Left lung (tissue), 10 donors: ENCODE measurements around the gene SH3RF1. TPM values are rescaled to one million over a fixed set of nuclear protein-coding genes. Genes with fewer than 3 reads are reported as not detected.

Experiments used
- ATAC-seq: fragments of 200-7000 bp; cut with Tn5 transposase; one replicate; pipeline ENCODE4 v1.9.1; 2020; ENCODE audit warnings: moderate library complexity
- DNase-seq, 4 donors: peaks; one replicate each; pipeline ENCODE4 v3.0.0-alpha.2; 2013 to 2020
- H3K27ac ChIP-seq, 2 donors: fragments of 200-600 bp; sonication (generic) in 1 of 2; one replicate each; pipeline versions ENCODE4 v1.5.0 to v1.8.0; 2020 to 2021
- H3K27me3 ChIP-seq, 2 donors: fragments of 200-600 bp; sonication (generic) in 1 of 2; one replicate each; pipeline versions ENCODE4 v1.5.0 to v1.8.0; 2020 to 2021
- H3K36me3 ChIP-seq, 2 donors: fragments of 200-600 bp; sonication (generic) in 1 of 2; one replicate each; pipeline versions ENCODE4 v1.5.0 to v1.8.0; 2020 to 2021
- H3K4me1 ChIP-seq, 2 donors: fragments of 200-600 bp; one replicate each; pipeline ENCODE4 v1.8.0; 2021
- H3K4me3 ChIP-seq, 2 donors: fragments of 200-600 bp; sonication (generic) in 1 of 2; one replicate each; pipeline versions ENCODE4 v1.5.0 to v1.8.0; 2020 to 2021; ENCODE audit warnings: mild to moderate bottlenecking in 1 of 2
- H3K9me3 ChIP-seq, 2 donors: fragments of 200-600 bp; sonication (generic) in 1 of 2; one replicate each; pipeline versions ENCODE4 v1.5.0 to v1.8.0; 2020 to 2021
- intact Hi-C, 2 donors: fragments of 100-400 bp; cut with DNase I; formaldehyde crosslinking; loops; one replicate each; pipeline versions ENCODE4 v1.11.2 to v1.14.2; 2022
- polyA plus RNA-seq, 6 donors: library from polyadenylated mRNA; unstranded; fragments of 120-200 nt; gene quantifications; one replicate each; pipeline ENCODE4 v1.2.1, GENCODE V29; 2013; ENCODE audit not compliant: insufficient read length in 6 of 6
- total RNA-seq, 2 donors: library from RNA; stranded (reverse); fragmentation: NEBNext Ultra II Directional; extraction: Animal tissue kit (Norgen Biotek cat#: 25700); gene quantifications; one replicate each; pipeline ENCODE4 v1.2.1, GENCODE V29; 2021
- TF ChIP-seq, protein P1 (sequence below), 2 donors: fragments of 200-600 bp; sonication (generic) in 1 of 2; IDR thresholded peaks; one replicate each; pipeline versions ENCODE4 v1.5.0 to v1.8.0; 2021; ENCODE audit warnings: antibody characterized with exemption in 2 of 2
- donor health status: DM: no; HTN: yes; CAD: no.
- donor health status: DM: no; HTN: no; CAD: no.

The SH3RF1 gene
- total and polyA plus RNA-seq, 8 donors: 18.9 to 39.4 (median 20.8) TPM

DNA sequence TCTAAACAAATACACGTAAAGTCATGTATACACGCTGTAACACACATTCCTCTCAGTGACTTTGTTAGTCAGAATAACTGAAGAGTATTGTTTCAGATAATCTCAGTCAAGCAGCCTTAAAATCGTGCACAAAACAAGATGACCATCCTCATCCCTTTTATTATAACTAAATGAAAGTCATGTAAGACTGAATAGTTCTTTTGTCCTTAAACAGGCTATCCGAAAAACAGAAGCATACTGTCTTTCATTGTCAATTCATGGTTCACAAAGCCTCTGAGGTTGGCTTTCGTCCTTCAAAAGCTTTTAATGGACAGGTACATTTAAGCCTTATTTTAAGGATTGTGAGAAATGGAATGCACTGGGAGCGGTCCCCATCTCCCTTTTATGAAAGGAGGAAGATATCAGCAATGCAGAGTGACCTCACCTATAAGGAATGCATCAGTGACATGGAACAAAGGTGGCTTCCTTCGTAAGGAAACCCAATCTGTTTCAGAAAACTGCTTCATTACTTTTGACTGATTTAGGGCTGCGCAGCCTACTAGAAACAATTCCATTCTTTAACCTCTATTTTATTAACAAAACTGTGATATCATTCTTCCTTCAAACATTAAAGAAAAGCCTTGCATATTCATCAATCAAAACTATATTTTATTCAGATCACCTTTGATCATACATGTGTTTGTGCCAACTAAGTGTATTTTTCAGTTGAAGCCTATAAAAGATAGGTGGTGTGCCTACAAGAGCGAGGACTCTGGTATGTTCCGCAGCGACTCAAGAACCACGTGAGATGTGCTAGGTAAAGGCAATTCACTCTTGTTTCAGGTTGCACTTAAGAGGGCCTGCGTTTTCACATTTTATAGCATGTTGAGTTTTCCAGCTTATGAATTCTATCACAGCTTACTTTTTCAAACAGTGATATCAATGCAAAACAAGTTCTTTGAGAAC is 19.2 kb downstream of the SH3RF1 start:
- intact Hi-C loops: no loop called here
- Histone ChIP-seq H3K4me1 (peaks cover 26 to 45% of the 10 kb centered on the region in 2 donors), H3K36me3 (no peaks in the 10 kb centered on the region), H3K27me3 (no peaks in the 10 kb centered on the region), H3K27ac (no peak overlapping the region), H3K9me3 (no peaks in the 10 kb centered on the region), H3K4me3 (no peak overlapping the region)
- ATAC-seq (no peak), DNase-seq (no peak)
- TF ChIP-seq, protein P1, sequence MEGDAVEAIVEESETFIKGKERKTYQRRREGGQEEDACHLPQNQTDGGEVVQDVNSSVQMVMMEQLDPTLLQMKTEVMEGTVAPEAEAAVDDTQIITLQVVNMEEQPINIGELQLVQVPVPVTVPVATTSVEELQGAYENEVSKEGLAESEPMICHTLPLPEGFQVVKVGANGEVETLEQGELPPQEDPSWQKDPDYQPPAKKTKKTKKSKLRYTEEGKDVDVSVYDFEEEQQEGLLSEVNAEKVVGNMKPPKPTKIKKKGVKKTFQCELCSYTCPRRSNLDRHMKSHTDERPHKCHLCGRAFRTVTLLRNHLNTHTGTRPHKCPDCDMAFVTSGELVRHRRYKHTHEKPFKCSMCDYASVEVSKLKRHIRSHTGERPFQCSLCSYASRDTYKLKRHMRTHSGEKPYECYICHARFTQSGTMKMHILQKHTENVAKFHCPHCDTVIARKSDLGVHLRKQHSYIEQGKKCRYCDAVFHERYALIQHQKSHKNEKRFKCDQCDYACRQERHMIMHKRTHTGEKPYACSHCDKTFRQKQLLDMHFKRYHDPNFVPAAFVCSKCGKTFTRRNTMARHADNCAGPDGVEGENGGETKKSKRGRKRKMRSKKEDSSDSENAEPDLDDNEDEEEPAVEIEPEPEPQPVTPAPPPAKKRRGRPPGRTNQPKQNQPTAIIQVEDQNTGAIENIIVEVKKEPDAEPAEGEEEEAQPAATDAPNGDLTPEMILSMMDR (IDR thresholded peaks at IDR 0.05): no peak

DNA sequence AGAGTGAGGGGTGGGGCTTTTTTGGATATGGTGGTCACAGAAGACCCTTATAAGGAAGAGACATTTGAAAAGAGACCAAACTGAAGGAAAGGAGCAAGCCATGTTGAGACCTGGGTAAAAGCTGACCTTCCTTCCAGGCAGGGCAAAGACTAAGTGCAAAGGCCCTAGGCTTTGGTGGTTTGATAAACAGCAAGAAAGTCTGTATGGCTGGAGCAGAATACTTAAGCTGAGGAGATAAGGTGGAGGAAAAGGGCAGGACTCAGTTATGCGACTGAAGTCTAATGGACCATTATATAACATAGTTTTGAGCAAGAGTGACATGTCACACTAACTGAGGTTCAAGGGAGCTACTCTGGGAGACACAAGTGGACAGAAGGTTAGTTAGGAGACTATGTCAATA is 20.0 kb downstream of the SH3RF1 start:
- H3K27ac ChIP-seq: no peak overlapping the region

DNA sequence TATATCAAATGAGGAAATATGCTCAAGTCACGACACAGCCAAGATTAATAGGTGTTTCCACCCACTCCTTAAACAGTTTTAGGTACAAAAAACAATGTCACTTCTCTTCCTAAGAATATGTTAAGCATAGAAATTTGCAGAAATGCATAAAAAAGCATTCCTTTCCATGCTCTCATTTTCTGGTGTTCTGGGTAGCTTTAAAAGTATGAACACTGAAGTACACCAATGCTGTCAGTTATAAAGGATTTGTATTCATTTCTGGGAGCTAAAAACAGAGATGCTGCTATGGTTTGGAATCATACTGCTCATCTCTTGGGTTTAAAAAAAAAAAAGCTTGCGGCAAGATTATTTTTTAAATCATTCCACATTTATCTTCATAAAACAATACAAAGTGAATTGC is 20.8 kb downstream of the SH3RF1 start:
- H3K27ac ChIP-seq: peak overlapping the region in 1 of 2 donors; percentile 39
- ATAC-seq: no peak

More for the DNA sequence above, 20.0 kb downstream of the SH3RF1 start:
- ATAC-seq (no peak), DNase-seq (no peak)
- Histone ChIP-seq H3K27me3 (no peaks in the 10 kb centered on the region), H3K4me1 (peaks cover 26 to 38% of the 10 kb centered on the region in 2 donors), H3K9me3 (no peaks in the 10 kb centered on the region), H3K4me3 (no peak overlapping the region), H3K36me3 (no peaks in the 10 kb centered on the region)
- intact Hi-C loops: no loop called here
- TF ChIP-seq, protein P1 (IDR thresholded peaks at IDR 0.05): no peak

DNA sequence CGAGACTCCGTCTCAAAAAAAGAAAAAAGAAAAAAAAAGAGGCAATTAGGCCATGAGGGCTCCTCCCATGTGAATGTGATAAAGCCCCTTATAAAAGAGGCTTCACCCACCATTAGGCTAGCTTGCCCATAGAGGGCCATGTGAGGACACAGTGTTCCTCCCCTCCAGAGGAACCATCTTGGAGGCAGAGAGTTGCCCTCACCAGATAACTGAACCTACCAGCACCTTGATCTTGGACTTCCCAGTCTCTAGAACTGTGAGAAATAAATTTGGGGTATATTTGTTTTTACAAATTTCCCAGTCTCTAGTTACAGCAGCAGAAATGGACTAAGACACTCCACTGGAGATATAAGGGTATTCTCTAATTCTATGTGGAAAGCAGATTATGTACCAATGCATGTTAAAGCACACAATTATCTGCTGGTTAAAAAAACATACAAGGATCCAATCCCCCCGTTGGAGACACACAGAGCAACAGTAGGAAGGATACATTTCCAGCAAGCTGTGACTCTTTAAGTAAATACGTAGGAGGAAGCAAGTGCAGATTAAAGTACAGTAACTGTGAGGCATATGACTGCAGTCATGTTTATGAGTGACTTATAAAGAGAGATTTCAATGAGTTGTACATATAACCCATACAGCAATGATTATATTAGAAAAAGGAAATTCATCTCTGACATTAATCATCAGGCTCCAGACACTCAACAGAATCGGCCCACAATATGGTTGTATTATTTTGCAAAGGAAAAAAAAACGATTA is 21.4 kb downstream of the SH3RF1 start:
- H3K36me3 ChIP-seq: no peaks in the 10 kb centered on the region
- intact Hi-C loops: no loop called here
- peak overlapping the region; percentile 9 to 39 for H3K27ac ChIP-seq
- peaks cover 21 to 33% of the 10 kb centered on the region in 2 donors for H3K4me1 ChIP-seq
- ATAC-seq (peak; percentile 80), DNase-seq (no peak)
- no peaks in the 10 kb centered on the region for H3K27me3 ChIP-seq
- no peaks in the 10 kb centered on the region for H3K9me3 ChIP-seq
- TF ChIP-seq, protein P1 (IDR thresholded peaks at IDR 0.05): no peak
- no peak overlapping the region for H3K4me3 ChIP-seq

More for the DNA sequence above, 20.8 kb downstream of the SH3RF1 start:
- H3K36me3 ChIP-seq: no peaks in the 10 kb centered on the region
- no peak overlapping the region for H3K4me3 ChIP-seq
- H3K9me3 ChIP-seq: no peaks in the 10 kb centered on the region
- intact Hi-C loops: no loop called here
- TF ChIP-seq, protein P1 (IDR thresholded peaks at IDR 0.05): no peak
- DNase-seq: no peak
- peaks cover 24 to 35% of the 10 kb centered on the region in 2 donors for H3K4me1 ChIP-seq
- H3K27me3 ChIP-seq: no peaks in the 10 kb centered on the region

DNA sequence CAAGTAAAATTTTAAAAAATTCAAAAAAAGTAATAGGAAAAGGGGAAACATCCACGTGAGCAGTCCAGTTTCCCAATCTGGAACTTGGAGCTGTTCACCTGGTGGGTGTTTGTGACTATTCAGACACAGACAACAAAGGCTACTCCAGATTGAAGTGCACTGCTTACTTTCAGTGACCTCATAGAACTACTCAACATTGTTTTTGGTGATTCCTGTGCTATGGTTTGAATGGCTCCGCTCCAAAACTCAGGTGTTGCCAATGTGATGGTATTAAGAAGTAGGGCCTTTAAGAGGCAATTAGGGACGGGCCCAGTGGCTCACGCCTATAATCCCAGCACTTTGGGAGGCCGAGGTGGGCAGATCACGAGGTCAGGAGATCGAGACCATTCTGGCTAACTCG is 22.1 kb downstream of the SH3RF1 start:
- ATAC-seq (peak; percentile 58), DNase-seq (peak in 1 of 4 donors; percentile 44)
- peak overlapping the region in 1 of 2 donors; percentile 39 for H3K27ac ChIP-seq
- TF ChIP-seq, protein P1 (IDR thresholded peaks at IDR 0.05): no peak
- no peaks in the 10 kb centered on the region for H3K9me3 ChIP-seq
- H3K27me3 ChIP-seq: no peaks in the 10 kb centered on the region
- no peak overlapping the region for H3K4me3 ChIP-seq
- intact Hi-C loops: no loop called here
- no peaks in the 10 kb centered on the region for H3K36me3 ChIP-seq
- peaks cover 21 to 35% of the 10 kb centered on the region in 2 donors for H3K4me1 ChIP-seq
